Measurements from ENCODE around the gene FXYD2. TPM values are rescaled to one million over a fixed set of nuclear protein-coding genes. Genes with fewer than 3 reads are reported as not detected.
A peak's percentile ranks its signal among the peaks of the same experiment; 100 is the strongest.
"Not testable (repeated sequence)": the region's sequence is repeated elsewhere in the genome, so short reads cannot be mapped to it uniquely, and the experiment has no call there.

Gene FXYD2
- polyA plus RNA-seq, 1 experiment: not detected

DNA sequence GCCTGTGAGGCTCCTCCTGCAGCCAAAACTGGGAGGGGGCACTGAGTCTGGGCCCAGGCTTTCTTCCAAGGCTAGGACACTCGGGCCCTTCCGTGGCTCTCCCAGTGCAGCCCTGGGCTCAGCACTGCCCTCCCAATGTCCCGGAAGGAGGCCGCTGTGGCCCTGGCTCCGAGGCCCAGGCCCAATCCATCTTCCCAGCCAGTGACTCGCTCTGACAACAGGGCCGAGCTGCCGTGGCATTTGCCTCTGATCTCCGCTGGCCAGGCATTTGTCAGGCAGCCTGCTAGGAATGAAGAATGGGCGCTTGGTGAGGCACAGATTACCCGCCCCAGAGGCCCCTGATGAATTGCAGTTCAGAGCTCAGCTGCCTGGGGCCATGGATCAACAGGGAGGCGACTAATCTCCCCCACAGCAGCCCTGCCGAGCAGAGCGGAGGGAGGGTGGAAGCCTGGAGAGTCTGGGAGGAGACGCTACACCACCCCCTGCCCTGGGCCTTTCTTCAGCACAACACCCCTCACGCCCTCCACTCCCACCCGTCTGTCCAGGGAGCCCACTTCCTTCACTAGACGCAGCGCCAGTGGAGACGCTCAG, 8.3 kb downstream of the FXYD2 start:
- Histone ChIP-seq H3K9me3 (ENCODE audit: control insufficient read depth, insufficient read depth, low read length) (no peaks in the 10 kb centered on the region), H3K27me3 (ENCODE audit: control insufficient read depth, insufficient read depth, low read length) (no peaks in the 10 kb centered on the region), H3K4me3 (ENCODE audit: low read depth, low read length) (no peak overlapping the region), H3K27ac (ENCODE audit: low read depth, low read length) (peak overlapping the region; percentile 57)
- ChIA-PET CTCF (interaction anchor here (1.3 to 9.3 kb wide), 11 partner anchors 9 to 391 kb away, joined by 3 to 238 read pairs (median 38); no protein-coding TSS in a partner anchor), POLR2A (interaction anchor here (1.2 kb wide), 1 partner anchor 9 kb away, joined by 3 read pairs; no protein-coding TSS in a partner anchor)
- peak; percentile 15 for DNase-seq (ENCODE audit: low read depth, low spot score)
- TF ChIP-seq, protein P1, sequence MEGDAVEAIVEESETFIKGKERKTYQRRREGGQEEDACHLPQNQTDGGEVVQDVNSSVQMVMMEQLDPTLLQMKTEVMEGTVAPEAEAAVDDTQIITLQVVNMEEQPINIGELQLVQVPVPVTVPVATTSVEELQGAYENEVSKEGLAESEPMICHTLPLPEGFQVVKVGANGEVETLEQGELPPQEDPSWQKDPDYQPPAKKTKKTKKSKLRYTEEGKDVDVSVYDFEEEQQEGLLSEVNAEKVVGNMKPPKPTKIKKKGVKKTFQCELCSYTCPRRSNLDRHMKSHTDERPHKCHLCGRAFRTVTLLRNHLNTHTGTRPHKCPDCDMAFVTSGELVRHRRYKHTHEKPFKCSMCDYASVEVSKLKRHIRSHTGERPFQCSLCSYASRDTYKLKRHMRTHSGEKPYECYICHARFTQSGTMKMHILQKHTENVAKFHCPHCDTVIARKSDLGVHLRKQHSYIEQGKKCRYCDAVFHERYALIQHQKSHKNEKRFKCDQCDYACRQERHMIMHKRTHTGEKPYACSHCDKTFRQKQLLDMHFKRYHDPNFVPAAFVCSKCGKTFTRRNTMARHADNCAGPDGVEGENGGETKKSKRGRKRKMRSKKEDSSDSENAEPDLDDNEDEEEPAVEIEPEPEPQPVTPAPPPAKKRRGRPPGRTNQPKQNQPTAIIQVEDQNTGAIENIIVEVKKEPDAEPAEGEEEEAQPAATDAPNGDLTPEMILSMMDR (IDR thresholded peaks at IDR 0.05; ENCODE audit: low read depth, low read length): no peak

- TF ChIP-seq, protein P1 (IDR thresholded peaks at IDR 0.05; ENCODE audit: low read depth, low read length): no peak
- CTCF ChIA-PET: interaction anchor here (1.7 to 9.3 kb wide), 6 partner anchors 9 to 390 kb away, joined by 4 to 238 read pairs (median 69); no protein-coding TSS in a partner anchor
- H3K4me3 ChIP-seq (ENCODE audit: low read depth, low read length): no peak overlapping the region
- H3K9me3 ChIP-seq (ENCODE audit: control insufficient read depth, insufficient read depth, low read length): no peaks in the 10 kb centered on the region
- no peaks in the 10 kb centered on the region for H3K27me3 ChIP-seq (ENCODE audit: control insufficient read depth, insufficient read depth, low read length)
- H3K27ac ChIP-seq (ENCODE audit: low read depth, low read length): no peak overlapping the region
- POLR2A ChIA-PET: no interaction called here
- DNase-seq (ENCODE audit: low read depth, low spot score): no peak
Observed at GRCh38 chr11:117815262-117815803, 9.2 kb downstream of the FXYD2 start.

- POLR2A ChIA-PET: no interaction called here
- TF ChIP-seq, protein P1 (IDR thresholded peaks at IDR 0.05; ENCODE audit: low read depth, low read length): no peak
- Histone ChIP-seq H3K27me3 (ENCODE audit: control insufficient read depth, insufficient read depth, low read length) (no peaks in the 10 kb centered on the region), H3K27ac (ENCODE audit: low read depth, low read length) (no peak overlapping the region), H3K4me3 (ENCODE audit: low read depth, low read length) (no peak overlapping the region), H3K9me3 (ENCODE audit: control insufficient read depth, insufficient read depth, low read length) (no peaks in the 10 kb centered on the region)
- CTCF ChIA-PET: interaction anchor here (1.7 to 9.3 kb wide), 5 partner anchors 8 to 390 kb away, joined by 4 to 238 read pairs (median 97); no protein-coding TSS in a partner anchor
- DNase-seq (ENCODE audit: low read depth, low spot score): no peak
Observed at GRCh38 chr11:117814766-117815261, 9.7 kb downstream of the FXYD2 start.

DNA sequence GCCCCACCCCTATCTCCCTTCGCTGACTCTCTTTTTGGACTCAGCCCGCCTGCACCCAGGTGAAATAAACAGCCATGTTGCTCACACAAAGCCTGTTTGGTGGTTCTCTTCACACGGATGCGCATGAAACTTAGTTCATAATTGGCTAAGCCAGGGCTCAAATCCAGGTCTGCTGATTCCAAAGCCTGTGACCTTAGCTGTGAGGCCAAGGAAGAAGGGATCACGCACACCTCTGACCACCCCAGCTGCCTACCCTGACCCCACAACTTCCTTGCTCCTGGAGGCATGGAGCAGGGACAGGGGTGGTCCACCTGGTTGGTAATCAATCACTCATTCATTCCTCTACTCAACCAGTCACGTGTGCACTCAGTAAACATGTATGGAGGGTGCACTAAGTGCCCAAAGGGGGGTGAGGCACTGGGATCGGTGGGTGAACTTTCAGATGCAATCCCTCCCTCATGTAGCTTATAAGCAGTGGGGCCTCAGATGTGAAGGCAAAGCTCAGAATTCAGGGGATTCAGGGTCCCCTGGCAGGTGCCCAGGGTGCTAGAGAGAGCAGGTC, 10.3 kb downstream of the FXYD2 start:
- Histone ChIP-seq H3K4me3 (ENCODE audit: low read depth, low read length) (no peak overlapping the region), H3K27me3 (ENCODE audit: control insufficient read depth, insufficient read depth, low read length) (no peaks in the 10 kb centered on the region), H3K9me3 (ENCODE audit: control insufficient read depth, insufficient read depth, low read length) (no peaks in the 10 kb centered on the region; the same call in 1 of the 2 replicates), H3K27ac (ENCODE audit: low read depth, low read length) (no peak overlapping the region)
- TF ChIP-seq, protein P1 (IDR thresholded peaks at IDR 0.05; ENCODE audit: low read depth, low read length): no peak
- no peak for DNase-seq (ENCODE audit: low read depth, low spot score)
- POLR2A ChIA-PET: no interaction called here
- CTCF ChIA-PET: interaction anchor here (1.7 to 9.3 kb wide), 5 partner anchors 7 to 389 kb away, joined by 4 to 238 read pairs (median 97); no protein-coding TSS in a partner anchor

DNA sequence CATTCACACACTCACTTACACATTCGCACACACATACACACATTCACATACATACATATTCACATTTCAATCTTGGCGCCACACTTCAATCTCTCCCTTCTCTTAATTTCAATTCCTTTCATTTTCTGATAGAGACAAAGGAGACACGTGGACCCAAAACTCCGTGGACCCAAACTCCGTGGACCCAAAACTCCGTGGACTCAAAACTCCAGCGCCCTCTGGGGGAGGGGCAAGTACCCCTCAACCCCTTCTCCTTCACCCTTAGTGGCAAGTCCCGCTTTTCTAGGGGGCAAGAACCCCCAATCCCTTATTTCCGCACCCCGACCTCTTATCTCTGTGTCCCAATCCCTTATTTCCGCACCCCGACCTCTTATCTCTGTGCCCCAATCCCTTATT, 14.5 kb downstream of the FXYD2 start:
- CTCF ChIA-PET: interaction anchor here (0.8 to 6.4 kb wide), 4 partner anchors 9 to 243 kb away, joined by 3 to 238 read pairs (median 146); no protein-coding TSS in a partner anchor
- DNase-seq (ENCODE audit: low read depth, low spot score); H3K4me3 ChIP-seq (ENCODE audit: low read depth, low read length); POLR2A ChIA-PET; H3K27ac ChIP-seq (ENCODE audit: low read depth, low read length); H3K9me3 ChIP-seq (ENCODE audit: control insufficient read depth, insufficient read depth, low read length): not testable (repeated sequence)
- H3K27me3 ChIP-seq (ENCODE audit: control insufficient read depth, insufficient read depth, low read length): peaks cover 12% of the 10 kb centered on the region

Measured in AG04450 (cell line).